Endothelial cell (in vitro differentiated cells): Measurements from ENCODE around the gene CCNY. TPM values are rescaled to one million over a fixed set of nuclear protein-coding genes. Genes with fewer than 3 reads are reported as not detected.
"Not testable (repeated sequence)": the region's sequence is repeated elsewhere in the genome, so short reads cannot be mapped to it uniquely, and the experiment has no call there.

ENCODE experiments used
- DNase-seq: peaks from one replicate; pipeline ENCODE4 v3.0.0; 2021; ENCODE audit warnings: low spot score
- H3K27ac Mint-ChIP-seq: one replicate; pipeline ENCODE4 v1.8.0; 2021; ENCODE audit warnings: mixed read lengths, inconsistent platforms; ENCODE audit not compliant: unreplicated experiment
- H3K27me3 Mint-ChIP-seq: one replicate; pipeline ENCODE4 v1.8.0; 2021; ENCODE audit warnings: mild to moderate bottlenecking, moderate library complexity, mixed read lengths, inconsistent platforms; ENCODE audit not compliant: unreplicated experiment
- H3K36me3 Mint-ChIP-seq: one replicate; pipeline ENCODE4 v1.8.0; 2021; ENCODE audit warnings: mild to moderate bottlenecking, low read depth, mixed read lengths, inconsistent platforms; ENCODE audit not compliant: unreplicated experiment
- H3K4me1 Mint-ChIP-seq: one replicate; pipeline ENCODE4 v1.8.0; 2021; ENCODE audit warnings: mild to moderate bottlenecking, mixed read lengths, inconsistent platforms; ENCODE audit not compliant: unreplicated experiment
- H3K4me3 Mint-ChIP-seq: one replicate; pipeline ENCODE4 v1.8.0; 2021; ENCODE audit warnings: mild to moderate bottlenecking, mixed read lengths, inconsistent platforms; ENCODE audit not compliant: unreplicated experiment
- H3K9me3 Mint-ChIP-seq: one replicate; pipeline ENCODE4 v1.8.0; 2021; ENCODE audit warnings: mixed read lengths, inconsistent platforms; ENCODE audit not compliant: unreplicated experiment
- total RNA-seq: library from RNA; stranded (reverse); fragmentation: NEBNext Ultra II Directional; extraction: Animal tissue kit (Norgen Biotek cat#: 25700); gene quantifications from one replicate; pipeline ENCODE4 v1.2.1, GENCODE V29; 2021; ENCODE audit not compliant: unreplicated experiment
- TF ChIP-seq, protein P1 (sequence below): fragments of 200-600 bp; sonication (generic); IDR thresholded peaks from one replicate; pipeline ENCODE4 v1.5.0; 2021; ENCODE audit warnings: antibody characterized with exemption; ENCODE audit not compliant: unreplicated experiment

CCNY gene
- total RNA-seq, 1 donor from 2014 or later, result 169 TPM

DNA sequence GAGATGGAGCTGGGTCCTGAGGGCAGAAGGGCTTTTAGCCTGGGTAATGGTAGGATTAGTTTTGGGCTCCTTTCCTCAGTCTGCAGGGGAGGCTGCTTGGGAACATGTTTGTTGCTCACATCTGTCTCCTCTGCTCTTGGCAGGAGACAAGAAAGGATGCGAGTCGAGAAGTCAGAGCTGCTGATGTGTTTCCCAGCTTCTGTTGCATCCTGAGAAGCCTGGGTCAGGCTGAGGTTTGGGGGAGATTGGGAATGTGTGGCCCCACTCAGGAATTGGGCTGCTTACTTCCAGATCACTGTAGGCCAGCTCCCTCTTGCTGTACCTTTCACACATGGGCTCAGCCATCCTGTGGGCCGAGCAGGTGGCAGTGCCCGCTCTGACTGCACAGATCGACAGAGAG is 79.2 kb downstream of the CCNY start:
- peaks cover 50% of the 10 kb centered on the region for H3K4me1 Mint-ChIP-seq
- TF ChIP-seq, protein P1, sequence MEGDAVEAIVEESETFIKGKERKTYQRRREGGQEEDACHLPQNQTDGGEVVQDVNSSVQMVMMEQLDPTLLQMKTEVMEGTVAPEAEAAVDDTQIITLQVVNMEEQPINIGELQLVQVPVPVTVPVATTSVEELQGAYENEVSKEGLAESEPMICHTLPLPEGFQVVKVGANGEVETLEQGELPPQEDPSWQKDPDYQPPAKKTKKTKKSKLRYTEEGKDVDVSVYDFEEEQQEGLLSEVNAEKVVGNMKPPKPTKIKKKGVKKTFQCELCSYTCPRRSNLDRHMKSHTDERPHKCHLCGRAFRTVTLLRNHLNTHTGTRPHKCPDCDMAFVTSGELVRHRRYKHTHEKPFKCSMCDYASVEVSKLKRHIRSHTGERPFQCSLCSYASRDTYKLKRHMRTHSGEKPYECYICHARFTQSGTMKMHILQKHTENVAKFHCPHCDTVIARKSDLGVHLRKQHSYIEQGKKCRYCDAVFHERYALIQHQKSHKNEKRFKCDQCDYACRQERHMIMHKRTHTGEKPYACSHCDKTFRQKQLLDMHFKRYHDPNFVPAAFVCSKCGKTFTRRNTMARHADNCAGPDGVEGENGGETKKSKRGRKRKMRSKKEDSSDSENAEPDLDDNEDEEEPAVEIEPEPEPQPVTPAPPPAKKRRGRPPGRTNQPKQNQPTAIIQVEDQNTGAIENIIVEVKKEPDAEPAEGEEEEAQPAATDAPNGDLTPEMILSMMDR, result no peak
- no peaks in the 10 kb centered on the region for H3K9me3 Mint-ChIP-seq
- H3K27ac Mint-ChIP-seq, result peak overlapping the region; percentile 83
- H3K36me3 Mint-ChIP-seq, result peaks cover 14% of the 10 kb centered on the region
- H3K27me3 Mint-ChIP-seq, result peaks cover 19% of the 10 kb centered on the region
- peak overlapping the region; percentile 27 for H3K4me3 Mint-ChIP-seq
- no peak for DNase-seq

DNA sequence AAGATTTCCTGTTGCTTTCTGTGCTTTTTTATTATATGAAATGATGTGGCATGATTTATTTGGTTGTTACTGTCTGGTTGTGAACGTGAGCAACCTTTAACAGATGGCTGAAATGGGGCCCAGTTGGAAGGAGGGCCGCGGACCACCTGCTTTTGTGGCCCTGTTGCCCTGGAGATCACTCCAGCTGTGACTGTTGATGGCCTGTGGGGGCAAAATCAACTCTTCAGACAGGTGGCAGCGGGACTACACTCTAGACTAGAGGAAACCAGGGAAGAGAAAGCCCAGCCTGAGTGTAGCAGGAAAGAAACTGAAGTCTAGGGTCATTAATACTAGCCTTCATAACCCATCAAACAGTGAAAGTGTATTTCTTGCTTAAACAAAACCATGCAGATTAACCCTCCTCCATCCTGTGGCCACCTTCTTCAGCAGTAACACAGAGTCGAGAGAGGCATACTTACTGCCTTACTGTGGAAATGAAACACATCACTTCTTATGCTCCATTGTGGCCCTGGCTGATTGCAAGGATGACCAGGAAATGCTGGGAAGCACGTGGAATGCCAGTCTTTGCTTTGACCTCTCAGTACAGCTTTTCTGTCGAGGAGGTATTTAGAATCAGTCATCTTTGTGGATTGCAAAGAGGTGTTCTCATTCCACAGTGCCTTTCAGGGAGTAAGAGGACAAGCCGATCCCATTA is 80.5 kb downstream of the CCNY start:
- Mint-ChIP-seq H3K36me3 (peaks cover 14% of the 10 kb centered on the region), H3K9me3 (no peaks in the 10 kb centered on the region), H3K4me1 (peaks cover 59% of the 10 kb centered on the region), H3K4me3 (no peak overlapping the region), H3K27ac (peak overlapping the region; percentile 93), H3K27me3 (peaks cover 15% of the 10 kb centered on the region)
- DNase-seq, result no peak
- TF ChIP-seq, protein P1, result no peak

DNA sequence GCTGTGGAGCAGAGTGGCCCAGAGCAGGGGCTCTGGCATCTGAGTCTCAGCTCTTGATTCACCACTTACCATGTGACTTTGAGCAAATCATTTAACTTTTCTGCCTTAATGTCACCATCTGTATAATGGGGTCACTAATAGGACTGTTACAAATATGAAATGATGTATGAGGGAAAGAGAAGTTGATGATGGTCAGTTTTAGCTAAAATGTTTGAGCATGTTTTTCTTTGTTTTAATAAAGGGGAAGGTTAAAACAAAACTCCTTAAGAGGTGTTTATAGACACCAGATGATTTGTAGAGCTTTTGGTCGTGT is 81.0 kb downstream of the CCNY start:
- Mint-ChIP-seq H3K27me3 (peaks cover 15% of the 10 kb centered on the region), H3K4me3 (no peak overlapping the region), H3K27ac (peak overlapping the region; percentile 0), H3K36me3 (peaks cover 14% of the 10 kb centered on the region), H3K4me1 (peaks cover 61% of the 10 kb centered on the region), H3K9me3 (no peaks in the 10 kb centered on the region)
- DNase-seq, result no peak
- TF ChIP-seq, protein P1, result no peak

DNA sequence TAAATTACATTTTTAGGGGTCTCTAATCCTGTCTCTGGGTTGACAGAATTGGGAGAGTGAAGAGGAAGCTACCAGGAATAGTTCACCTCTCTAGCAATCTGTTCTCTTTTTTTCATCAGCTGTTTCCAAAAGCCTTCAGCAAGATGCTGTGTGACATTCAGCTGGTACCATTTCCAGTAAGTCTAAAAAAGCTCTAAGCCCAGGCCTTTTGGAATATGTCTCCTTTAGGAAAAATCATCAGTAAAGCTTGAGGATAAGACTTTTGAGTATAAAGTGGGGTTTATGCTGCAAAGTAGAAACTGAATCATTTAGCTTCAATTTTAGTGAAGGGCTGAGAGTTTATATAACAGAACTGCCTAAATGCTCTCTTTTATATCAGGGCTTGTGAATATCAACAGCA is 81.5 kb downstream of the CCNY start:
- TF ChIP-seq, protein P1, result no peak
- H3K27me3 Mint-ChIP-seq, result peaks cover 15% of the 10 kb centered on the region
- H3K27ac Mint-ChIP-seq, result no peak overlapping the region
- peaks cover 14% of the 10 kb centered on the region for H3K36me3 Mint-ChIP-seq
- H3K4me3 Mint-ChIP-seq, result no peak overlapping the region
- no peaks in the 10 kb centered on the region for H3K9me3 Mint-ChIP-seq
- DNase-seq, result no peak
- H3K4me1 Mint-ChIP-seq, result peaks cover 63% of the 10 kb centered on the region

DNA sequence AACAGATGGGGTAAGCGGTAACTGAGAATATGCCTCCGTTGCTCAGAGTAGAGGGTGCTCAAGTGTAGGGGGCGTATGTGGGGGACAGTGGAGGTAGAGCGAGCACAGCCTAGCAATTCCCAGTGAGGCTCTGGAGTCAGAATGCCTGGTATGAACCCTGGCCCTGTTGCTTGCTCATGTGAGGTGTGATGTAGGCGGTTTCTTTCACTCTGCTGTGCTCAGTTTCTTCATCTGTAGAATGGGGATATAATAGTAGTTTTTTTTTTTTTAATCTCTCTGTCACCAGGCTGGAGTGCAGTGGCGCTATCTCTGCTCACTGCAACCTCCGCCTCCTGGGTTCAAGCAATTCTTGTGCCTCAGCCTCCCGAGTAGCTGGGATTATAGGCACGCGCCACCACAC is 82.3 kb downstream of the CCNY start:
- not testable (repeated sequence) for H3K4me3 Mint-ChIP-seq, H3K27ac Mint-ChIP-seq, DNase-seq, H3K9me3 Mint-ChIP-seq
- Mint-ChIP-seq H3K27me3 (peaks cover 15% of the 10 kb centered on the region), H3K4me1 (peaks cover 63% of the 10 kb centered on the region), H3K36me3 (peaks cover 14% of the 10 kb centered on the region)
